IMR-90 (cell line): ENCODE measurements around the gene ERBB4. TPM values are rescaled to one million over a fixed set of nuclear protein-coding genes. Genes with fewer than 3 reads are reported as not detected.

Experiments used
- ATAC-seq: fragments of 200-7000 bp; cut with Tn5 transposase; 2 replicates; pipeline ENCODE4 v1.9.1; 2020; ENCODE audit warnings: low read depth, mild to moderate bottlenecking, moderate library complexity
- BruUV-seq: library from RNA; stranded (reverse); fragments of 400-500 nt; replicated peaks from 2 replicates; lab custom pipeline; 2021; lab: Mats Ljungman, UMichigan
- CTCF ChIA-PET: fragments of 300-600 bp; formaldehyde crosslinking; extraction: SDS; loops from one replicate; lab custom pipeline; 2021; ENCODE audit warnings: antibody characterized with exemption; lab: Yijun Ruan, JAX
- POLR2A ChIA-PET: fragments of 300-600 bp; sonication (Branson Sonifier 250); formaldehyde crosslinking; loops from one replicate; lab custom pipeline; 2022; ENCODE audit warnings: antibody characterized with exemption; ENCODE audit not compliant: unreplicated experiment; lab: Charles Lee
- DNase-seq: peaks from one replicate; pipeline ENCODE4 v3.0.0; 2013
- H2AFZ ChIP-seq: replicated peaks from 2 replicates; pipeline ENCODE3; 2013; ENCODE audit warnings: low read length, mild to moderate bottlenecking; ENCODE audit not compliant: poor library complexity
- H2AK5ac ChIP-seq: 2 replicates; pipeline ENCODE4 v1.6.1; 2013; ENCODE audit warnings: low read depth, low read length, inconsistent platforms
- H2AK9ac ChIP-seq: replicated peaks from 2 replicates; pipeline ENCODE3; 2013; ENCODE audit warnings: mild to moderate bottlenecking, low read depth, low read length, moderate library complexity; ENCODE audit not compliant: poor library complexity
- H2BK120ac ChIP-seq: 2 replicates; pipeline ENCODE4 v1.6.1; 2013; ENCODE audit warnings: low read depth, low read length, inconsistent platforms
- H2BK15ac ChIP-seq: 3 replicates; pipeline ENCODE4 v1.6.1; 2013; ENCODE audit warnings: low read depth, low read length, inconsistent platforms
- H2BK20ac ChIP-seq: 2 replicates; pipeline ENCODE4 v1.6.1; 2013; ENCODE audit warnings: low read depth, mild to moderate bottlenecking, inconsistent platforms, low read length, moderate library complexity
- H2BK5ac ChIP-seq: 2 replicates; pipeline ENCODE4 v1.6.1; 2013; ENCODE audit warnings: mild to moderate bottlenecking, low read depth, low read length, inconsistent platforms; ENCODE audit not compliant: poor library complexity, severe bottlenecking
- H3K14ac ChIP-seq: replicated peaks from 2 replicates; pipeline ENCODE4 v1.6.1; 2013; ENCODE audit warnings: low read depth, low read length, inconsistent platforms
- H3K18ac ChIP-seq: 2 replicates; pipeline ENCODE4 v1.6.1; 2013; ENCODE audit warnings: low read depth, low read length, control low read depth
- H3K23ac ChIP-seq: 2 replicates; pipeline ENCODE4 v1.6.1; 2013; ENCODE audit warnings: low read depth, low read length, inconsistent platforms
- H3K27ac ChIP-seq: 2 replicates; pipeline ENCODE4 v1.5.1; 2013; ENCODE audit warnings: mild to moderate bottlenecking, control low read depth, low read length; ENCODE audit not compliant: insufficient read depth
- H3K27me3 ChIP-seq: 2 replicates; pipeline ENCODE4 v1.6.1; 2013; ENCODE audit warnings: low read length; ENCODE audit not compliant: control insufficient read depth, insufficient read depth
- H3K36me3 ChIP-seq: 2 replicates; pipeline ENCODE4 v1.6.1; 2013; ENCODE audit warnings: low read length, mixed read lengths; ENCODE audit not compliant: control insufficient read depth, insufficient read depth
- H3K4ac ChIP-seq: 2 replicates; pipeline ENCODE4 v1.6.1; 2013; ENCODE audit warnings: low read depth, low read length, inconsistent platforms
- H3K4me1 ChIP-seq: 2 replicates; pipeline ENCODE4 v1.6.1; 2013; ENCODE audit warnings: low read length, mixed read lengths; ENCODE audit not compliant: control insufficient read depth, insufficient read depth
- H3K4me2 ChIP-seq: 2 replicates; pipeline ENCODE4 v1.6.1; 2013; ENCODE audit warnings: low read depth, mild to moderate bottlenecking, control low read depth, low read length, moderate library complexity
- H3K4me3 ChIP-seq: 2 replicates; pipeline ENCODE4 v1.5.1; 2013; ENCODE audit warnings: low read depth, mild to moderate bottlenecking, control low read depth, low read length, moderate library complexity; ENCODE audit not compliant: insufficient read depth
- H3K56ac ChIP-seq: 2 replicates; pipeline ENCODE4 v1.6.1; 2013; ENCODE audit warnings: low read length, inconsistent platforms; ENCODE audit not compliant: insufficient read depth; ENCODE audit errors: extremely low read depth
- H3K79me1 ChIP-seq, 2 experiments: 2 replicates each; pipeline ENCODE4 v1.6.1; 2013; ENCODE audit warnings: low read length in 2 of 2, inconsistent platforms in 1 of 2, low read depth in 1 of 2
- H3K9ac ChIP-seq: 2 replicates; pipeline ENCODE4 v1.6.1; 2013; ENCODE audit warnings: low read depth, low read length, control low read depth
- H3K9me1 ChIP-seq: 2 replicates; pipeline ENCODE4 v1.6.1; 2013; ENCODE audit warnings: low read length, inconsistent platforms; ENCODE audit not compliant: insufficient read depth
- H3K9me3 ChIP-seq: 2 replicates; pipeline ENCODE4 v1.6.1; 2013; ENCODE audit warnings: low read length; ENCODE audit not compliant: control insufficient read depth, insufficient read depth
- H4K20me1 ChIP-seq: 2 replicates; pipeline ENCODE4 v1.6.1; 2013; ENCODE audit warnings: low read length, inconsistent platforms; ENCODE audit not compliant: insufficient read depth
- H4K5ac ChIP-seq: 2 replicates; pipeline ENCODE4 v1.6.1; 2013; ENCODE audit warnings: mild to moderate bottlenecking, low read depth, low read length, control low read depth
- H4K8ac ChIP-seq, 2 experiments: 2 replicates each; pipeline ENCODE4 v1.6.1; 2013; ENCODE audit warnings: low read depth in 2 of 2, low read length in 2 of 2, control low read depth in 1 of 2, inconsistent platforms in 1 of 2
- H4K91ac ChIP-seq: 2 replicates; pipeline ENCODE4 v1.6.1; 2013; ENCODE audit warnings: low read depth, low read length, inconsistent platforms; ENCODE audit not compliant: insufficient read depth
- MAZ ChIP-seq: IDR thresholded peaks from 2 replicates; pipeline ENCODE4 v1.6.1; 2012; ENCODE audit warnings: low read depth, mild to moderate bottlenecking, low read length, improper control_type of control experiment, moderate library complexity, borderline replicate concordance
- USF2 ChIP-seq: fragments of 150-350 bp; IDR thresholded peaks from 2 replicates; pipeline ENCODE4 v1.6.1; 2017; ENCODE audit warnings: mild to moderate bottlenecking, antibody characterized with exemption, low read length, low read depth
- WGBS, 2 experiments: methylation state at CpG; one replicate each; pipeline versions ENCODE4 v1.1.5 to v1.1.7; 2013; ENCODE audit warnings: missing lambda C conversion rate in 2 of 2; ENCODE audit not compliant: insufficient read length in 1 of 2; ENCODE audit errors: extremely low coverage in 2 of 2; 5-methylcytosine and 5-hydroxymethylcytosine counted together
- dilution Hi-C: fragments of 300-500 bp; cut with HindIII; formaldehyde crosslinking; loops from one replicate; pipeline ENCODE4 v1.14.3; 2018; ENCODE audit warnings: low sequenced_read_pairs; ENCODE audit not compliant: unreplicated experiment
- in situ Hi-C: fragments of 300-500 bp; cut with MboI; formaldehyde crosslinking; loops from 3 replicates; pipeline ENCODE4 v1.14.3; 2019; ENCODE audit warnings: low sequenced_read_pairs, inconsistent platforms, mixed read lengths
- intact Hi-C: fragments of 100-400 bp; cut with micrococcal nuclease; formaldehyde crosslinking; loops from 2 replicates; pipeline ENCODE4 v1.10.0; 2022
- polyA plus RNA-seq, 3 experiments: library from polyadenylated mRNA; depleted of rRNA; stranded (reverse); fragments of >200 nt; gene quantifications; 2 replicates each; pipeline ENCODE4 v1.2.3, GENCODE V29; 2012; ENCODE audit warnings: low replicate concordance in 1 of 3
- total RNA-seq: library from RNA; depleted of rRNA; stranded (reverse); fragments of >200 nt; gene quantifications from 2 replicates; pipeline ENCODE4 v1.2.3, GENCODE V29; 2012

ERBB4 gene
- total and polyA plus RNA-seq, 2 of the 4 experiments (the other 2 are of a cell fraction): not detected

GRCh38 chr2:212141499-212141898, 397.1 kb downstream of the ERBB4 start:
- Histone ChIP-seq H2AK9ac (no peak overlapping the region), H3K18ac (no peak overlapping the region), H2BK15ac (no peak overlapping the region), H4K91ac (no peak overlapping the region), H3K9me3 (no peaks in the 10 kb centered on the region), H3K4ac (no peak overlapping the region), H3K9me1 (no peaks in the 10 kb centered on the region), H3K4me2 (no peak overlapping the region), H3K23ac (no peak overlapping the region), H3K56ac (no peak overlapping the region), H3K27me3 (no peaks in the 10 kb centered on the region), H3K9ac (no peak overlapping the region), H3K14ac (no peak overlapping the region), H3K79me1 (no peaks in the 10 kb centered on the region), H3K27ac (no peak overlapping the region), H2BK120ac (no peak overlapping the region), H4K5ac (no peak overlapping the region), H2AFZ (no peak overlapping the region), H4K8ac (no peak overlapping the region), H2BK5ac (no peak overlapping the region), H2AK5ac (no peak overlapping the region), H2BK20ac (no peak overlapping the region), H3K36me3 (no peaks in the 10 kb centered on the region), H4K20me1 (no peaks in the 10 kb centered on the region), H3K4me1 (no peaks in the 10 kb centered on the region; the same call in 1 of the 2 replicates), H3K4me3 (no peak overlapping the region)
- ATAC-seq: no peak
- dilution Hi-C loops (no loop called here), in situ Hi-C loops (no loop called here), intact Hi-C loops (loop anchor here (10.0 kb wide), 1 partner anchor 397 kb away; no protein-coding TSS in a partner anchor)
- no TSS peak for BruUV-seq
- DNase-seq: no peak
- TF ChIP-seq MAZ (no peak), USF2 (no peak)
- CTCF ChIA-PET: no interaction called here
- POLR2A ChIA-PET: no interaction called here
- WGBS, 2 experiments: 20% methylated on average over 1 of the region's 1 CpG; no CpG with 5 or more reads in 1 of the 2 experiments
